Upper lobe of right lung (tissue), 1 donor: ENCODE measurements around the gene PHF21B. TPM values are rescaled to one million over a fixed set of nuclear protein-coding genes. Genes with fewer than 3 reads are reported as not detected.

Experiments
- ATAC-seq: fragments of 200-7000 bp; cut with Tn5 transposase; one replicate; pipeline ENCODE4 v1.9.1; 2020; ENCODE audit warnings: mild to moderate bottlenecking, moderate library complexity
- DNase-seq: peaks from one replicate; pipeline ENCODE4 v3.0.0-alpha.2; 2020
- H3K27ac ChIP-seq: fragments of 200-600 bp; one replicate; pipeline ENCODE4 v1.8.0; 2022
- H3K27me3 ChIP-seq: fragments of 200-600 bp; one replicate; pipeline ENCODE4 v1.8.0; 2022; ENCODE audit warnings: mild to moderate bottlenecking
- H3K36me3 ChIP-seq: fragments of 200-600 bp; one replicate; pipeline ENCODE4 v1.8.0; 2022
- H3K4me1 ChIP-seq: fragments of 200-600 bp; one replicate; pipeline ENCODE4 v1.8.0; 2022
- H3K4me3 ChIP-seq: fragments of 200-600 bp; one replicate; pipeline ENCODE4 v1.8.0; 2022; ENCODE audit warnings: mild to moderate bottlenecking
- H3K9me3 ChIP-seq: fragments of 200-600 bp; one replicate; pipeline ENCODE4 v1.8.0; 2022
- CTCF ChIP-seq: fragments of 200-600 bp; IDR thresholded peaks from one replicate; pipeline ENCODE4 v1.8.0; 2022; ENCODE audit warnings: antibody characterized with exemption
- intact Hi-C: fragments of 100-400 bp; cut with DNase I; formaldehyde crosslinking; loops from one replicate; pipeline ENCODE4 v1.11.0; 2022
- total RNA-seq: library from RNA; stranded (reverse); fragmentation: NEBNext Ultra II Directional; extraction: Animal tissue kit (Norgen Biotek cat#: 25700); gene quantifications from one replicate; pipeline ENCODE4 v1.2.1, GENCODE V29; 2021
- donor health status: DM: no; HTN: yes; CAD: no; lungs with severe emphysema.

Gene PHF21B
- total RNA-seq, 1 donor from 2014 or later = 0.12 TPM

GRCh38 chr22:45031629-45032403 is 22.0 kb upstream of the PHF21B start:
- peaks cover 20% of the 10 kb centered on the region for H3K27me3 ChIP-seq
- no peak overlapping the region for H3K4me3 ChIP-seq
- no peak for TF ChIP-seq CTCF
- H3K9me3 ChIP-seq = no peaks in the 10 kb centered on the region
- no peaks in the 10 kb centered on the region for H3K4me1 ChIP-seq
- no peak for DNase-seq
- intact Hi-C loops = no loop called here
- H3K36me3 ChIP-seq = no peaks in the 10 kb centered on the region
- ATAC-seq = no peak
- H3K27ac ChIP-seq = no peak overlapping the region

DNA sequence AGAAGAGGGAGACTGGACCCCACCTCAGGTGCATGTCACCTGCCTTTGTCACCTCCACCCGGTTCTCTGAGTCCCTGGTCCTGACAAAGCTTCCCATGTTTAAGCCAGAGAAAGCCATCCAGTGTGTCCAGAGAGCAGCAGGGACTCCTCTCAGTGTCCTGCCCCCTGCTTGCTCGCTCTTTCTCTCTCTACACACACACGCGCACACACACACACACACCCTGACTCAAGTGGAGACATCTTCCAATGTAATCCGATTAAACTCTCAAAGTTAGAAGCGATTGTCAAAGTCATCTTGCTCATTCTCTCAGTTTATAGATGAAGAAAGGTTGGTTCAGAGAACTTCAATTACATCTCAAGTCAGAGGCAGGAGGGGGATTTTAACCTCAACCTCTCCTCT is 19.7 kb upstream of the PHF21B start:
- Histone ChIP-seq H3K36me3 (no peaks in the 10 kb centered on the region), H3K4me1 (no peaks in the 10 kb centered on the region), H3K27ac (no peak overlapping the region), H3K4me3 (no peak overlapping the region), H3K9me3 (no peaks in the 10 kb centered on the region), H3K27me3 (peaks cover 14% of the 10 kb centered on the region)
- intact Hi-C loops = no loop called here
- TF ChIP-seq CTCF = no peak
- ATAC-seq = no peak
- DNase-seq = no peak

DNA sequence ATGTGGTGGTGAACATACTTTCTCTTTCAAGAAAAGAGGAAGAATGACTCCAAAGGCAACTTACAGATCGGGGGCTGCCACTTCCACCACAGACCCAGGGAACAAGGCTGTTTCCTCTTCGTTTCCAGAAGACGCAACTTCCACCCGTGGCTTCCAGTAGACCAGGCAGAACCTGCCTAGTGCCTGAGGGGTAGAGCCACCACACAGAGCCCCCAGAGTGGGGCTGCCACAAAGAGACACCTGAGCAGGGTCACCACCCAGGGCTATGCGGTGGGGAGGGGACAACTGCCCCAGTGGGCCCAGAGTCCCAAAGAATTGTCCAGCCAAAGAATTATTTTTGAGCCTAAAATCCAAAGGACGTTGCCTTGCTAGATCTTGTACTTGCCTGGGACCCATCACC is 16.7 kb upstream of the PHF21B start:
- H3K27me3 ChIP-seq = peaks cover 26% of the 10 kb centered on the region
- no peak overlapping the region for H3K4me3 ChIP-seq
- intact Hi-C loops = no loop called here
- DNase-seq = no peak
- no peaks in the 10 kb centered on the region for H3K36me3 ChIP-seq
- H3K4me1 ChIP-seq = no peaks in the 10 kb centered on the region
- H3K9me3 ChIP-seq = no peaks in the 10 kb centered on the region
- no peak for ATAC-seq
- no peak for TF ChIP-seq CTCF
- H3K27ac ChIP-seq = no peak overlapping the region

DNA sequence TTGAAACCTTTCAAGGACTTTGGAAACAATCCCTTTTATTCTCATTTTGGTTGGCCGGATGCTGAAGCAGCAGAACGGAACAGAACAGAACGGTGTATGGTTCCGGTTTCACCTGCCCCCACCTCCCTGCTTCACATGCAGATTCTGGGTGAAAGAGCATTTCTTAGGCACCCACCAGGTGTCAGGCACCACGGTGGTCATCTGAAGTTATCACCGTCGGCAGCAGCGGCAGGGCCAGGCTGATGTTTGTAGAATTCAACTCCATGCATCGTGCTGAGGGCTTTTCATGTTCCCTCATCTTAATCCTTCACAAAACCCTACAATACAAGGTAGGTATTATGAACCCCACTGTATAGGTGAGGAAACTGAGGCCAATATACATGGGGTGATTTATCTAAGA is 13.6 kb upstream of the PHF21B start:
- H3K27ac ChIP-seq = no peak overlapping the region
- no peak overlapping the region for H3K4me3 ChIP-seq
- H3K27me3 ChIP-seq = peaks cover 29% of the 10 kb centered on the region
- no peak for DNase-seq
- intact Hi-C loops = no loop called here
- TF ChIP-seq CTCF = no peak
- ATAC-seq = no peak
- H3K36me3 ChIP-seq = no peaks in the 10 kb centered on the region
- no peaks in the 10 kb centered on the region for H3K4me1 ChIP-seq
- no peaks in the 10 kb centered on the region for H3K9me3 ChIP-seq

DNA sequence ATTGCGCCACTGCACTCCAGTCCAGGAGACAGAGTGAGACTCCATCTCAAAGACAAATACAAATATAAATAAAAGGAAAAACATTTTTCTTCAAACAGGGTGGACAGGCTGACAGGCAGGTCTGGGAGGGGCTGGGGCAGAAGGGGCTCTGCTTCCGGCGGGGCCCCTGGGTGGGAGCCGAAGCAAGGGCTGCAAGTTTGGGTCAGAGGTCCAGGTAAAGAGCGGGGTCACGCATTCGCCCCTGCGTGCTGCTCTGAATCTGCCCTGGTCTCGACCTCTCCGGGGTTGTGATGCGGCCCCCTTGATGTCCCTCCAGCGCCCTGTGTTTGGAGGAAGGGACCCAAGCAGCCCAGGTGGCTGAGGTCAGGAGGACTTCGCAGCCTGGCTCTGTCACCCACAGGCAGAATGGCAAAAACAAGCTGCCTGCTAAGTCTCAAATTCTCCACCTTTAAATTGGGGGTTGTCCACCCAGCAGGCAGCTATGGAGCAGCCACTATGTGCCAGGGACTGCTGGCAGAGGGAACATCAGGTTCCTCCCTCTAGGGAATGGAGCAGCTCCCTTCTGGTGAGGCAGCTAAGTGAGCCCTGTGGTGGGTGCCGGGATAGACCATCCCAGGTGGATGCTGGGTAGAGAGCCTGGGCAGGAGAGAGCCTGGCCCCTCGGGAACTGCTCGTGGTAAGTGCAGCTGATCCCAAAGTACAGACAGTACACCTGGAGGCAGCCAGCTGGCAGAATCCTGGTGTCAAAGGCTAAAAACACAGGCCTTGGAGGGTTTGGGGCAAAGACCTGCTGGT is 10.3 kb upstream of the PHF21B start:
- no peak for DNase-seq
- H3K27me3 ChIP-seq = peaks cover 37% of the 10 kb centered on the region
- intact Hi-C loops = no loop called here

More for the DNA sequence above, 10.3 kb upstream of the PHF21B start:
- TF ChIP-seq CTCF = no peak
- H3K4me1 ChIP-seq = no peaks in the 10 kb centered on the region
- H3K9me3 ChIP-seq = no peaks in the 10 kb centered on the region
- H3K36me3 ChIP-seq = no peaks in the 10 kb centered on the region
- no peak for ATAC-seq
- H3K27ac ChIP-seq = no peak overlapping the region
- no peak overlapping the region for H3K4me3 ChIP-seq
